Activated CD4-positive, alpha-beta T cell treated with anti-CD3 and anti-CD28 coated beads for 36 hours (primary cell): Measurements from ENCODE around the gene C6orf136. TPM values are rescaled to one million over a fixed set of nuclear protein-coding genes. Genes with fewer than 3 reads are reported as not detected.

Experiments used
- ATAC-seq: fragments of 200-7000 bp; cut with Tn5 transposase; one replicate; pipeline ENCODE4 v1.10.0; 2021; ENCODE audit warnings: mild to moderate bottlenecking, moderate library complexity
- CTCF ChIA-PET: fragments of 350-600 bp; sonication (Branson Sonifier 250); formaldehyde crosslinking; loops from one replicate; lab custom pipeline; 2021; ENCODE audit warnings: antibody characterized with exemption; lab: Charles Lee
- POLR2A ChIA-PET: fragments of 350-600 bp; sonication (Branson Sonifier 250); formaldehyde crosslinking; loops from one replicate; lab custom pipeline; 2021; ENCODE audit warnings: antibody characterized with exemption, inconsistent platforms; lab: Charles Lee
- DNase-seq: peaks from one replicate; pipeline ENCODE4 v3.0.0-alpha.2; 2020
- H3K27ac Mint-ChIP-seq: one replicate; pipeline ENCODE4 v1.8.0; 2021; ENCODE audit warnings: mixed read lengths
- H3K27me3 Mint-ChIP-seq: one replicate; pipeline ENCODE4 v1.8.0; 2021; ENCODE audit warnings: mixed read lengths
- H3K36me3 Mint-ChIP-seq: one replicate; pipeline ENCODE4 v1.8.0; 2021; ENCODE audit warnings: low read depth, mixed read lengths
- H3K4me1 Mint-ChIP-seq: one replicate; pipeline ENCODE4 v1.8.0; 2021; ENCODE audit warnings: mixed read lengths
- H3K4me3 Mint-ChIP-seq: one replicate; pipeline ENCODE4 v1.8.0; 2021; ENCODE audit warnings: mild to moderate bottlenecking, moderate library complexity, mixed read lengths
- H3K9me3 Mint-ChIP-seq: one replicate; pipeline ENCODE4 v1.8.0; 2021; ENCODE audit warnings: low read depth, mixed read lengths
- intact Hi-C, 2 experiments: fragments of 100-400 bp; cut with DNase I in 1 of 2; cut with micrococcal nuclease in 1 of 2; formaldehyde crosslinking; loops; one replicate each; pipeline versions ENCODE4 v1.14.2 to v1.15.1; 2022 to 2024; cut with DNase I, micrococcal nuclease
- total RNA-seq, 2 experiments: library from RNA; stranded (reverse); gene quantifications; one replicate each; pipeline ENCODE4 v1.2.3, GENCODE V29; 2021

Gene C6orf136
- total RNA-seq, 2 experiments from 2014 or later = 26.5 to 30.8 TPM

DNA sequence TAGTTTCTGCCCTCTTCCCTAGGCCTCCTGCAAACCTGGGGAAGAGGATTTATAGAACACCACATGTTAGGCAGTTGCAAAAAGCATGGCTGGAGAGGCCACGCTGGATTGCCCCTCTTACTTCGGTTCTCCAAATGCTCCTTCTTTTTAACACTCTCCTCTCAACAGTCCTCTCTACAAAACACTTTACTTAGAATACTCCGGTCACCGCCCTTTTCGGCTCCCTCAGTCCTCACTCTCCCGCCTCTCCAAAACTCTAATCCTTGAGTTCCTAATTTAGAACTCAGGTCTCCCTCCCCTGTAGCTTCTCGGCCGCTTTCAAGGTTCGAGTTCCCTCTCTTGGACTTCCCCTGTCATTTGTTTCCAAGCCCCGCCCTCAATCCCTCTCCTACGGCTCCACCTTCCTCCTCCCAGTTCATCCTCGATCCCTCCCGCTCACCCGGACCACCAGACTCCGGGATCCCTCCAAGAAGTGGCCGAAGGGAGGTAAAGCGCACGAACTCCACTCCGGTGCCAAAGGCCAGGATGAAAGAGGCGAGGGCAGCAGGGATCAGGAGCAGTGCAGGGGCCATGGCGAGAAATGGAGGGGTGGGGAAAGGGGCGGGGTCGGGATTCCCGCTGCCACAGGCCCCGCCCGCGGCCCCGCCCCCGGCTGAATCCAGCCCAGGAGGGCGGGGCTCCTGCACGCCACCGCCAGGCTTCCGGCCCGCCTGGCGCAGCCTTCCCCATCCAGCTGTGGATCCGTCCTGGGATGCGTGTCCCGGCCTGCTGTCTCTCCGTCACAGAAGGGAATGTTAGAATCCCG lies 43.7 kb downstream of the C6orf136 start, which contains the start of gene NRM:
Gene NRM, minus strand, starts transcription at position 582 of the 805 bp plus-strand sequence. Its CDS starts 10 bp downstream, at position 572.
- intact Hi-C loops = loop anchor here in 1 of 2 experiments (1.0 kb wide), 1 partner anchor 27 kb away; the partner anchor contains the start of gene MDC1

DNA sequence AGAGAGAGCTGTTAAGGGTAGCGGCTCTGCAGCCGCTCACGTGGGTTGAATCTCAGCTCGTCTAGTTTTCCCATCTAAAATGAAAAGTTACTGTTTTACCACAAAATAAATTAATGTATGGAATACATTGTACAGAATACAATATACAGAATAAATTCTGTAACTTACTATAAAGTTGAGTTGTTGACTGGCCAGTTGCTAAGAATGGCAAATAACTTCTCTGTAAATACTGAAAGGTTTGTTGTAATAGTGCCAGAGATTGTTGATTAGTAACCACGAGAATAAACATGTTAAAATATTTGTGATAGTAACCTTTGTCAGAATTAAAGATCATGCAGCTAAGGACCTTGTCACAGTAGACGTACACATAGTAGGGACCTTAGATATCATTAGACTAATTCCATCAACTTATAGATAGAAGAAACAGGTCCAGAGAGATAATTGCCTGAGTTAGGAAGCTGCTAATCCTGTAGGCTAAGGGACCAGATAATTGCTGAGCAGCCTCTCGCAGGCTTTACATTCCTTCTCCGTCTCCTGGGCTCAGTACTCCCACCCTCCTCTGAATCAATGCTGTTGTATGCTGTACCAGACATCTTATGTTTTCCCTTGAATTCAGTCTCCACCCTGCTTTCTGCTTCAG lies 44.4 kb downstream of the C6orf136 start:
- no peaks in the 10 kb centered on the region for H3K9me3 Mint-ChIP-seq
- H3K4me1 Mint-ChIP-seq = peaks cover 42% of the 10 kb centered on the region
- ATAC-seq (no peak), DNase-seq (no peak)
- intact Hi-C loops = loop anchor here in 1 of 2 experiments (1.0 kb wide), 1 partner anchor 26 kb away; the partner anchor contains the start of gene MDC1
- CTCF ChIA-PET = interaction anchor here (0.5 to 1.6 kb wide), 7 partner anchors 12 to 905 kb away, joined by 3 to 7 read pairs (median 4); no protein-coding TSS in a partner anchor
- no peaks in the 10 kb centered on the region for H3K27me3 Mint-ChIP-seq
- POLR2A ChIA-PET = interaction anchor here (1.9 kb wide), 1 partner anchor 26 kb away, joined by 8 read pairs; the partner anchor contains the start of gene MDC1
- peak overlapping the region; percentile 75 for H3K4me3 Mint-ChIP-seq
- H3K36me3 Mint-ChIP-seq = peaks cover 14% of the 10 kb centered on the region
- peak overlapping the region; percentile 68 for H3K27ac Mint-ChIP-seq

More for the DNA sequence above, 43.7 kb downstream of the C6orf136 start, which contains the start of gene NRM:
- Mint-ChIP-seq H3K27me3 (no peaks in the 10 kb centered on the region), H3K27ac (peak within 1 kb of the TSS; percentile 70), H3K9me3 (no peaks in the 10 kb centered on the region), H3K4me1 (peaks cover 42% of the 10 kb centered on the region), H3K4me3 (peak within 1 kb of the TSS; percentile 75), H3K36me3 (peaks cover 21% of the 10 kb centered on the region)
- ATAC-seq (peak; percentile 50), DNase-seq (peak; percentile 89)
- ChIA-PET POLR2A (interaction anchor here (1.9 kb wide), 1 partner anchor 27 kb away, joined by 8 read pairs; the partner anchor contains the start of gene MDC1), CTCF (interaction anchor here (0.6 to 1.6 kb wide), 5 partner anchors 11 to 906 kb away, joined by 3 to 7 read pairs (median 4); no protein-coding TSS in a partner anchor)

DNA sequence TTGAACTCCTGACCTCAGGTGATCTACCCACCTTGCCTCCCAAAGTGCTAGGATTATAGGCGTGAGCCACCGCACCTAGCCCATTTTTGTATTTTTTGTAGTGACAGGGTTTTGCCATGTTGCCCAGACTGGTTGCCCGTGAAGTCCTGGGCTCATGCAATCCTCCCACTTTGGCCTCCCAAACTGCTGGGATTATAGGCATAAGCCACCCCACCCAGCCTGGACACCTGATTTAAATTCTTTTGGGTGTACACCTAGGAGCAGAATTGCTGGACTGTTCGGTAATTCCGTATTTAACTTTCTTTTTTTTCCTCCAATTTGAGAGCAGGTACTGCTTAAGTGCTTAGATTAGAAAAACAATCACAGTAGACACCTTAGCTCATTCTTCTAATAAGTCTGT lies 49.5 kb downstream of the C6orf136 start:
- Mint-ChIP-seq H3K4me1 (peaks cover 6% of the 10 kb centered on the region), H3K36me3 (peaks cover 9% of the 10 kb centered on the region), H3K27ac (no peak overlapping the region), H3K9me3 (no peaks in the 10 kb centered on the region), H3K4me3 (no peak overlapping the region), H3K27me3 (no peaks in the 10 kb centered on the region)
- DNase-seq (no peak), ATAC-seq (no peak)
- POLR2A ChIA-PET = interaction anchor here (0.6 kb wide), 1 partner anchor 26 kb away, joined by 3 read pairs; no protein-coding TSS in a partner anchor
- intact Hi-C loops = no loop called here
- CTCF ChIA-PET = interaction anchor here (0.8 kb wide), 1 partner anchor 746 kb away, joined by 3 read pairs; no protein-coding TSS in a partner anchor

DNA sequence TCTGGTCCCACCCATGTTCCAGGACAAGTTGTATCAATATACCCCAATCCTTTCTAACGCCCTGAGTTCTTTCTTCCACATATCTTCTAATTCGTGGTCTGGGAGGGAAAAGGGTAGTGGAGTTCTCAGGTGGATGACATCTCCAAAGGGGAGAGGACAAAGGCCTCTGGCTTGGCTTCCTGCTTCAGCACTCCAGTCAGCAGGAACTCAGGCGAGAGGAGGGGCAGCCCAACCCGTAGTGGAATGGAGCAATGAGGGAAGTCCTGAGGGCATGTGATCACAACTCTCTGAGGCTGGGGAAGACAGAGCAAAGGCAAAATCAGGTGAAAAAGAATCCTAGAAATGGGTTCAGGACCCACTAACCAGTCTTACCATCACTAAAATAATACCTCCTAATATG lies 53.4 kb downstream of the C6orf136 start:
- intact Hi-C loops = no loop called here
- Mint-ChIP-seq H3K27ac (no peak overlapping the region), H3K4me1 (no peaks in the 10 kb centered on the region), H3K36me3 (peaks cover 37% of the 10 kb centered on the region), H3K9me3 (no peaks in the 10 kb centered on the region), H3K4me3 (no peak overlapping the region), H3K27me3 (no peaks in the 10 kb centered on the region)
- ATAC-seq (no peak), DNase-seq (no peak)
- ChIA-PET CTCF (no interaction called here), POLR2A (no interaction called here)

Other genes with a start within 250 kb of the C6orf136 start
- gene HLA-E, start 157.6 kb upstream of the C6orf136 start, total RNA-seq = 100 to 1,000 TPM; 451 to 502 TPM
- 100 to 1,000 TPM in 1 of 2 experiments, 10 to 100 TPM in 1; 91.3 to 104 TPM for gene GNL1, start 90.6 kb upstream of the C6orf136 start, total RNA-seq
- gene PRR3, start 89.8 kb upstream of the C6orf136 start, total RNA-seq = 10 to 100 TPM; 29.4 to 45.8 TPM
- 100 to 1,000 TPM in 1 of 2 experiments, 10 to 100 TPM in 1; 100.0 to 105 TPM for gene ABCF1, start 75.7 kb upstream of the C6orf136 start, total RNA-seq
- 10 to 100 TPM; 75.6 to 100.0 TPM for gene PPP1R10, start 29.9 kb upstream of the C6orf136 start, total RNA-seq
- 100 to 1,000 TPM; 111 to 114 TPM for gene MRPS18B, start 29.3 kb upstream of the C6orf136 start, total RNA-seq
- gene ATAT1, start 20.3 kb upstream of the C6orf136 start, total RNA-seq = 1 to 10 TPM; 7.1 to 9.2 TPM
- gene DHX16, start 25.9 kb downstream of the C6orf136 start, total RNA-seq = 10 to 100 TPM; 34.5 to 36.7 TPM
- 100 to 1,000 TPM; 145 to 186 TPM for gene PPP1R18, start 39.5 kb downstream of the C6orf136 start, total RNA-seq
- 10 to 100 TPM; 25.8 to 36.4 TPM for gene NRM, start 43.9 kb downstream of the C6orf136 start, total RNA-seq
- 100 to 1,000 TPM in 1 of 2 experiments, 10 to 100 TPM in 1; 92.0 to 101 TPM for gene MDC1, start 70.1 kb downstream of the C6orf136 start, total RNA-seq
- 1,000 to 10,000 TPM; 1,569 to 1,746 TPM for gene TUBB, start 73.2 kb downstream of the C6orf136 start, total RNA-seq
- gene FLOT1, start 95.6 kb downstream of the C6orf136 start, total RNA-seq = 100 to 1,000 TPM; 155 to 188 TPM
- 100 to 1,000 TPM; 196 to 221 TPM for gene IER3, start 97.4 kb downstream of the C6orf136 start, total RNA-seq
- gene DDR1, start 237.4 kb downstream of the C6orf136 start, total RNA-seq = 10 to 100 TPM in 1 of 2 experiments, 1 to 10 TPM in 1; 9.5 to 12.6 TPM